Thymus (tissue), 11 donors: Measurements from ENCODE around the gene TACC3. TPM values are rescaled to one million over a fixed set of nuclear protein-coding genes. Genes with fewer than 3 reads are reported as not detected.
A peak's percentile ranks its signal among the peaks of the same experiment; 100 is the strongest.

Source experiments
- DNase-seq, 9 donors: peaks; one replicate each; pipeline ENCODE4 v3.0.0-alpha.2; 2013; ENCODE audit warnings: low spot score in 9 of 9, low read depth in 6 of 9, missing footprints in 1 of 9
- H3K27ac ChIP-seq, 2 donors: one replicate each; pipeline ENCODE4 v1.5.1; 2013; ENCODE audit warnings: control low read depth in 1 of 2, low read depth in 1 of 2, low read length in 1 of 2, mild to moderate bottlenecking in 1 of 2, moderate library complexity in 1 of 2
- H3K27me3 ChIP-seq, 2 donors: one replicate each; pipeline ENCODE4 v1.5.1; 2013; ENCODE audit warnings: low read length in 1 of 2; ENCODE audit not compliant: control insufficient read depth in 2 of 2, insufficient read depth in 1 of 2
- H3K36me3 ChIP-seq, 2 donors: one replicate each; pipeline ENCODE4 v1.5.1; 2013; ENCODE audit warnings: low read length in 1 of 2, mild to moderate bottlenecking in 1 of 2, moderate library complexity in 1 of 2; ENCODE audit not compliant: control insufficient read depth in 2 of 2, insufficient read depth in 2 of 2
- H3K4me1 ChIP-seq, 2 donors: one replicate each; pipeline ENCODE4 v1.5.1; 2013; ENCODE audit warnings: low read length in 2 of 2; ENCODE audit not compliant: control insufficient read depth in 2 of 2, insufficient read depth in 2 of 2
- H3K4me3 ChIP-seq, 2 donors: one replicate each; pipeline ENCODE4 v1.5.1; 2013; ENCODE audit warnings: low read length in 2 of 2, control low read depth in 1 of 2, mild to moderate bottlenecking in 1 of 2
- H3K9me3 ChIP-seq, 2 donors: one replicate each; pipeline ENCODE4 v1.5.1; 2013; ENCODE audit warnings: low read length in 1 of 2, mild to moderate bottlenecking in 1 of 2; ENCODE audit not compliant: control insufficient read depth in 2 of 2, insufficient read depth in 1 of 2
- WGBS: extraction: QIAGEN DNeasy Blood & Tissue Kit; methylation state at CpG from one replicate; pipeline ENCODE4 v1.1.7; 2013; 5-methylcytosine and 5-hydroxymethylcytosine counted together
- polyA plus RNA-seq: library from polyadenylated mRNA; stranded (reverse); fragments of 200-250 nt; gene quantifications from one replicate; pipeline ENCODE4 v1.2.3, GENCODE V29; 2013
- total RNA-seq: library from RNA; stranded (reverse); fragments of 120-200 nt; gene quantifications from one replicate; pipeline ENCODE4 v1.2.4, GENCODE V29; 2013
- donor health status: healthy.

The TACC3 gene
- total and polyA plus RNA-seq, 2 donors, result 31.4 to 46.7 TPM

GRCh38 chr4:1747603-1747967 lies 26.3 kb downstream of the TACC3 start:
- 94% methylated on average over 16 of the region's 16 CpGs for WGBS
- DNase-seq, result no peak
- Histone ChIP-seq H3K4me3 (no peak overlapping the region), H3K27ac (no peak overlapping the region), H3K9me3 (no peaks in the 10 kb centered on the region), H3K4me1 (peaks cover 5 to 28% of the 10 kb centered on the region in 2 donors), H3K36me3 (peaks cover 24 to 28% of the 10 kb centered on the region in 2 donors), H3K27me3 (peaks cover 0 to 9% of the 10 kb centered on the region in 2 donors)

- H3K27ac ChIP-seq, result no peak overlapping the region
- H3K36me3 ChIP-seq, result peaks cover 21% of the 10 kb centered on the region in 2 donors
- WGBS, result 4% methylated on average over 29 of the region's 29 CpGs
- peaks cover 9 to 37% of the 10 kb centered on the region in 2 donors for H3K4me1 ChIP-seq
- peak; percentile 55 to 92 (median 80) for DNase-seq
- H3K9me3 ChIP-seq, result no peaks in the 10 kb centered on the region
- H3K27me3 ChIP-seq, result peaks cover 0 to 9% of the 10 kb centered on the region in 2 donors
- H3K4me3 ChIP-seq, result no peak overlapping the region
Measured at GRCh38 chr4:1748465-1748995, 27.2 kb downstream of the TACC3 start.

GRCh38 chr4:1749370-1749769 lies 28.0 kb downstream of the TACC3 start:
- peaks cover 0 to 9% of the 10 kb centered on the region in 2 donors for H3K27me3 ChIP-seq
- H3K36me3 ChIP-seq, result peaks cover 13% of the 10 kb centered on the region in 2 donors
- 85% methylated on average over 3 of the region's 3 CpGs for WGBS
- H3K4me1 ChIP-seq, result peaks cover 9 to 44% of the 10 kb centered on the region in 2 donors
- no peak overlapping the region for H3K4me3 ChIP-seq
- H3K9me3 ChIP-seq, result no peaks in the 10 kb centered on the region
- no peak overlapping the region for H3K27ac ChIP-seq
- no peak for DNase-seq

- Histone ChIP-seq H3K36me3 (peaks cover 8 to 9% of the 10 kb centered on the region in 2 donors), H3K4me1 (peaks cover 9 to 49% of the 10 kb centered on the region in 2 donors), H3K9me3 (no peaks in the 10 kb centered on the region), H3K4me3 (no peak overlapping the region), H3K27me3 (peaks cover 0 to 9% of the 10 kb centered on the region in 2 donors), H3K27ac (no peak overlapping the region)
- WGBS, result 88% methylated on average over 14 of the region's 14 CpGs
- DNase-seq, result no peak
Measured at GRCh38 chr4:1749826-1750225, 28.5 kb downstream of the TACC3 start.

- no peak for DNase-seq
- no peaks in the 10 kb centered on the region for H3K9me3 ChIP-seq
- peaks cover under 1 to 3% of the 10 kb centered on the region in 2 donors for H3K36me3 ChIP-seq
- no peak overlapping the region for H3K4me3 ChIP-seq
- H3K27me3 ChIP-seq, result peaks cover 0 to 9% of the 10 kb centered on the region in 2 donors
- H3K4me1 ChIP-seq, result peaks cover 9 to 50% of the 10 kb centered on the region in 2 donors
- WGBS, result 94% methylated on average over 18 of the region's 18 CpGs
- H3K27ac ChIP-seq, result no peak overlapping the region
Measured at GRCh38 chr4:1750381-1751154, 29.2 kb downstream of the TACC3 start.

GRCh38 chr4:1751155-1751918 lies 30.0 kb downstream of the TACC3 start:
- Histone ChIP-seq H3K36me3 (no peaks in the 10 kb centered on the region), H3K4me1 (peaks cover 9 to 50% of the 10 kb centered on the region in 2 donors), H3K9me3 (no peaks in the 10 kb centered on the region), H3K27ac (no peak overlapping the region), H3K27me3 (peaks cover 0 to 9% of the 10 kb centered on the region in 2 donors), H3K4me3 (no peak overlapping the region)
- DNase-seq, result no peak
- WGBS, result 98% methylated on average over 31 of the region's 31 CpGs

GRCh38 chr4:1751919-1752283 lies 30.6 kb downstream of the TACC3 start:
- no peaks in the 10 kb centered on the region for H3K9me3 ChIP-seq
- no peak overlapping the region for H3K4me3 ChIP-seq
- peaks cover 9 to 50% of the 10 kb centered on the region in 2 donors for H3K4me1 ChIP-seq
- H3K27ac ChIP-seq, result peak overlapping the region in 1 of 2 donors; percentile 55
- H3K27me3 ChIP-seq, result peaks cover 0 to 9% of the 10 kb centered on the region in 2 donors
- H3K36me3 ChIP-seq, result no peaks in the 10 kb centered on the region
- WGBS, result 84% methylated on average over 8 of the region's 8 CpGs
- DNase-seq, result no peak

- Histone ChIP-seq H3K4me1 (peaks cover 9 to 50% of the 10 kb centered on the region in 2 donors), H3K36me3 (no peaks in the 10 kb centered on the region), H3K9me3 (no peaks in the 10 kb centered on the region), H3K4me3 (no peak overlapping the region), H3K27me3 (peaks cover 0 to 9% of the 10 kb centered on the region in 2 donors), H3K27ac (peak overlapping the region; percentile 55 to 64)
- DNase-seq, result peak in 2 of 9 donors; percentile 31 to 51
- WGBS, result 28% methylated on average over 35 of the region's 35 CpGs
Measured at GRCh38 chr4:1752284-1753041, 31.1 kb downstream of the TACC3 start.
